Ammon's horn (tissue), 1 donor: ENCODE data around the gene LRP4.
"Not testable (repeated sequence)": the region's sequence is repeated elsewhere in the genome, so short reads cannot be mapped to it uniquely, and the experiment has no call there.

Source experiments
- DNase-seq: peaks from one replicate; pipeline ENCODE4 v3.0.0-alpha.2; 2016; ENCODE audit warnings: low spot score

Gene LRP4

GRCh38 chr11:46918083-46918787 lies at the start of gene LRP4:
Gene LRP4 (minus strand): TSS chr11:46918550. CDS start chr11:46918379, 171 bp downstream.
- peak; percentile 73 for DNase-seq

- no peak for DNase-seq
Observed at GRCh38 chr11:46967962-46968361, 49.6 kb upstream of the LRP4 start.

DNA sequence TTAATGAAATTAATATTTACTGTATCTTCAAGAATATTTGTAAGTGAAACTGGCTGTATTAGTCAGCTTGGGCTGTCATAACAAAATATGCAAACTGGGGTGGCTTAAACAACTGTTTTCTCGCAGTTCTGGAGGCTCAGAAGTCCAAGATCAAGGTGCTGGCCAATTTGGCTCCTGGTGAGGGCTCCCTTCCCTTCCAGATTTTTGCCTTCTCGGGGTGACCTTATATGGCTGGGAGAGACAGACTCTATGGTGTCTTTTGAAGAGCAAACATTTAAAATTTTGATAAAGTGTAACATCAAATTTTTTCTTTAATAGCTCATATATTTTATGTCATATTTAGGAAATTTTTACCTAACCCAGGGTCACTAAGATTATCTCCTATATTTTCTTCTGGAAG lies 48.4 kb upstream of the LRP4 start:
- DNase-seq = no peak

DNA sequence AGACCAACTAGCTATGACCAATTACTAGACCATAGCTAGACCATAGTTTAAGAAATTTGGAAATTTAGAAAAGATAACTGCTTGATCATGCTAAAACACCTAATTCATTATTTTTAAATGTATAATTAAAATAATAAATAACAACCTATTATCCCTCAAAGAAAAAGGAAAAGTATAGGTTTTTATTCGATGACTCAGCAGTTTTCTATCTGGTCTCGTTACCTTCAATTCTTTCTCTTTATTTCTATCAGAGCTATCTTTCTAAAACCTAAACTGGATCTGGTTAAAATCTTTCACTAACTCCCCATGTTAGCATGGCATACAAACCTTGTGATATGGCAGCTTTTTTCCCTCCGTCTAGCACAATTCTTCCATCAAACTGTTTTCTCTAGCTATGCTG lies 45.5 kb upstream of the LRP4 start:
- DNase-seq = no peak

GRCh38 chr11:46961886-46962285 lies 43.5 kb upstream of the LRP4 start:
- DNase-seq = not testable (repeated sequence)

DNA sequence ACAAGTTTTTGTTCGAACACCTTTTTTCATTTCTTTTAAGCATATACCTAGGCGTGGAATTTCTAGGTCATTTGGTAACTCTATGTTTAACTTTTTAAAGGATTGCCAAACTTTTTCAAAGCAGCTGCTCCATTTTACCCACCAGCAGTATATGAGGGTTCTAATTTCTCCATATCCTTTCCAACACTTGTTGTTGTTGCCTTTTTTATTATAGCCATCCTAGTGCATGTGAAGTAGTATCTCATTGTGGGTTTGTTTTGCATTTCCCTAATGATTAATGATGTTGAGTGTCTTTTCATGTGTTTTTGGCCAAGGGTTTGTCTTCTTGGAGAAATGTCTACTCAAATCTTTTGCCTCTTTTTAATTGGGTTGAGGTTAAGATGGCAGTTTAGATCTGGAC lies 42.7 kb upstream of the LRP4 start:
- DNase-seq = no peak

DNA sequence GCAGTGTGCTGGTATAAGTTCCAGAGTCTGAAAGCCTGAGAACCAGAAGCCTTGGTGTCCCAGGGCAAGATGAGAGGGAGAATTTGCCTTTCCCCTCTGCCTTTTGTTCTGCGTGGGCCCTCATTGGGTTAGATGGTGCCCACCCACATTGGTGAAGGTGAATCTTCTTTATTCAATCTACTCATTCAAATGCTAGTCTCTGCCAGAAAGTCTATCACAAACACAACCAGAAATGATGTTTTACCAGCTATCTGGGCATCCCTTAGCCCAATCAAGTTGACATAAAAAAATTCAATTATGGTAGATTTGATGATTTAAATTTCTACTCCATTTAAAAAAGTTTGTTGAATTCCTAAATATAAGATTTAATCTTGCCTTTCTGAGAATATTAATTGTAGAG lies 40.4 kb upstream of the LRP4 start:
- DNase-seq = no peak

DNA sequence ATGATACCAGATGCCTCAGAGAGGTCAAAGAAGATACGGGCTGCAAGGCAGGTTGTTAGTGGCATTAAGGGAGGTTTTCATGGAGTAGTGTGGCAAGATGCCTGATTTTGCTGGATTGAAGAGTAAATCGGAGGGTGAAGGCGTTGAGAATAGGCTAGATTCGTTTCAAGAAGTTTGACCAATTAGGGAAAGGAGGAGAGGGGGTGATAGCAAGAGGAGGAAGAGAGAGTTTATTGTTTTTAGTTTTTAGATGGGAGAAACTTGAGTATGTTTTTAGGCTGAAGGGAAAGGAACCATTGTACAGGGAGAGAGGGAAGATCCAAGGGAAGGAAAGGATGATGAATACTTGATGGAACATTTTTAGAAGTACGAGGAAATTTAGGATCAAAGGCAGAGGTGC lies 34.7 kb upstream of the LRP4 start:
- no peak for DNase-seq

GRCh38 chr11:46952553-46952952 lies 34.2 kb upstream of the LRP4 start:
- no peak for DNase-seq

DNA sequence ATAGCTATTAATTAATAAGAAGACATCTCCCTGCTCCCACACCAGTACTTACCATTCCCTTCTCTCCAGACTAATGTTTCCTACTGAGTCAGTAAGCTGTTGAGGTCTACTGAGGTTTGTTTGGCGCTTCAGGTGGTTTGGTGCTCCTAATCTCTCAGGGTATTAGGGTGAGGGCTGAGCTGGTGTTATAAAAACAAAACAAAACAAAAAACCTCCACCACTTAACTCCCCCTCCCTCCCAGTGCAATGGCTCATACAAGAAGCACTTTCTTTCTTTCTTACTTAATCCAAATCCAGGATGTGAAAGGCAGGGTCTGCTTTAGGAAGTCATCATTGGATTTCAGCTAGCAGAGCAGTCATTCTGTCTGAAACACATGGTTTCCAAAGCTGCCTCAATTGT lies 33.5 kb upstream of the LRP4 start:
- DNase-seq = no peak

DNA sequence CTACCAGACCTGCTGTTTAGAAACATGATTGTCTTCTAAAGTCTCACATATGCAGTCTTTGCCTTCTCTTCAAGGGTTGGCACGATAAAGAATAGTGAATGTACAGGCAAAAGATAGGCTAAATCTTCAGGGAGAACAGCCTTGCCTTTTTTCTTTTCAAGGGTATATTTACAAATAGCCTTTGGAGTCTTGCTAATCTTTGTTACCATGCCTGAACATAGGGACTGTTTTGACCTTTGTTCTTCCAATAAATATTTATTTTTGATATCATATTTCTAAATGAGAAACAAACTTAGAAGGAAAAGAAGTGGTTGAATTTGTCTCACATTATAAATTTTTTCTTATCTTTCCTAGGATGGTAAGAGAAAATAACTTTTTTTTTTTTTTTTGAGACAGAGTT lies 30.9 kb upstream of the LRP4 start:
- DNase-seq = no peak

GRCh38 chr11:46948378-46949131 lies 30.2 kb upstream of the LRP4 start:
- no peak for DNase-seq

DNA sequence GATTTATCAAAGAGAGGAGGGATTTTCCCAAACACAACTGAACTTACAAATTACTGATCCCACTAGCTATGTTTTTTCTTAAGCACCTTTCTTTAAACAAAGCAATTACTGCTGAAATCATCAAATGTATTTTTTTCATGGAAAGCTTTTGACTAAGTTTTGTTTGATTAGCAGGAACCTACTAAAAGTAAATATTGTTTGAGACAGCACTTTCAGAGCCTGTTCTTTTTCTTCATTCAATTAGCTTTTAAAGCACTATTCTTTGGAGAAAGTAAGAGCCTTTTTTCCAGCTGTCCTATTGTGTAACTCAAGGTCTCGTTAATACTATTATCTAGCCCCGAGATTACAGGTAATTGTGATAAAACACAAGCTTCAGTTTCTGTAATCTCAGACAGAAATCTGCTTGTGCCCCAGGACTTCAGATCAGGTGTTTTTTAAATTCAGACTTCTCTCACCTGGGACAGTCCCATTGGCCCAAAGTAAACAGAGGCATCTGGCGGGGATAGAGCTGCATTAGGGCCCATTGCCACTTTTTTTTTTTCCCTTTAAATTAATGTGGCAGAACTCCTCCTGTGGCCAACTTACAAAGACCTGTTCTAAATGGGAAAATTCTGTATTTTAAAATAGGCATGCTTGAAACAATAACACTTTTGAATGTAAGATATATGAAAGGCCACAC lies 29.2 kb upstream of the LRP4 start:
- DNase-seq = no peak

DNA sequence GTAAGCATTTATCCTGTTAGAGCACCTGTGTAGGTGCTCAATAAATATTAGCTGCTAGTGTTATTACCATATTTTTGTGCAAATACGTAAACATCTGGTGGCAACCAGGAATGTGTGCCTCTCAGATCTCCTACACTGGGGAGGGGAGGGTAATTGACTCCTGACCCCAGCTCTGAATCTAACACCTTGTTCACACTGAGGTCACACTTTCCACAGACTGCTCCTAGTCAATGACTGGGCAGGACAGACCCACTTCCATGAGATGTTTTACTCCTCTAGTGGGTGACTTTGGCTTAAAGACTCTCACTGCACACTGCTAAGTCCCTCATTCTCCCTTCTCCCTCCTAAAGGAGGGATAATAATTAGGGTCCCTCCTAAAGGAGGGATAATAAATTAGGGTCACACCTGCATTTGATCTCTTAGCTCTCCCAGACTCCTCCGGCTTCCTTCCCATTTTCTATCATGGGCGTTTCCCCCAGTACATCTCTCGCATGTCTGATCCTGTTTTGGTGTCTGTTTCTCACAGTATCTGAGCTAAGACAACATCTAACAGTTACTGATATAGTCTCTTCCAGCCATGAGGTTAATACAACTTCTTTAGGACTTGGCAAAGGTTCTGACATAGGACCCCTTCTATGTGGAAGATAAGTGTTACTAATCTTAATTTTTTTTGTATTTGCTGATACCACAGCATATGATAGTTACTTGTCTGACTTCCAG lies 26.2 kb upstream of the LRP4 start:
- DNase-seq = no peak

GRCh38 chr11:46942172-46942571 lies 23.8 kb upstream of the LRP4 start:
- no peak for DNase-seq

- DNase-seq = peak; percentile 93
Observed at GRCh38 chr11:46936138-46937110, 18.1 kb upstream of the LRP4 start, which contains the start of gene CSTPP1. Gene CSTPP1 (plus strand): TSS chr11:46936761. CDS start chr11:46936806, 45 bp downstream.

DNA sequence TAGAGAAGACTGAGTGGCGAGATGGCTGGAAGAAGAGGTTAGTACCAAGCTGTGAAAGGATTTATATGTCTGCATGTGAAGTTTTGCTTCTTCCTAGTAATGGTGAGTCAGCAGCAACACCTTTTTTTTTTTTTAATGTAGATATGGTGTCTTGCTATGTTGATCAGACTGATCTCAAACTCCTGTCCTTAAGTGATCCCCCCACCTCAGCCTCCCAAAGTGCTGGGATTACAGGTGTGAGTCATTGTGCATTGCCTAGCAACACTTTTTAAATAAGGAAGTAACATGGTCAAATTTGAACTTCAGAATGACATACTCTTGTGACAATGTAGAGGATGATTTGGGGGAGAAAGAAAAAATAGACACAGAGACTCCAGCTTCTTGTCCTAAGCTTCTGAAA lies 11.7 kb upstream of the LRP4 start:
- DNase-seq = no peak

DNA sequence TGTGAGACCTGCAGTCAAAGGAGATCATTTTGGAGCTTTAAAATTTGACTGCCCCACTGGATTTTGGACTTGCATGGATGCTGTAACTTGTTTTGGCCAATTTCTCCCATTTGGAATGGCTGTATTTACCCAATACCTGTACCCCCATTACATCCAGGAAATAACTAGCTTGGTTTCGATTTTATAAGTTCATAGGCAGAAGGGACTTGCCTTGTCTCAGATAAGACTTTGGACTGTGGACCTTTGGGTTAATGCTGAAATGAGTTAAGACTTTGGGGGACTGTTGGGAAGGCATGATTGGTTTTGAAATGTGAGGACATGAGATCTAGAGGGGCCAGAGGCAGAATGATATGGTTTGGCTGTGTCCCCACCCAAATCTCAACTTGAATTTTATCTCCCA lies 10.4 kb upstream of the LRP4 start:
- DNase-seq = not testable (repeated sequence)

DNA sequence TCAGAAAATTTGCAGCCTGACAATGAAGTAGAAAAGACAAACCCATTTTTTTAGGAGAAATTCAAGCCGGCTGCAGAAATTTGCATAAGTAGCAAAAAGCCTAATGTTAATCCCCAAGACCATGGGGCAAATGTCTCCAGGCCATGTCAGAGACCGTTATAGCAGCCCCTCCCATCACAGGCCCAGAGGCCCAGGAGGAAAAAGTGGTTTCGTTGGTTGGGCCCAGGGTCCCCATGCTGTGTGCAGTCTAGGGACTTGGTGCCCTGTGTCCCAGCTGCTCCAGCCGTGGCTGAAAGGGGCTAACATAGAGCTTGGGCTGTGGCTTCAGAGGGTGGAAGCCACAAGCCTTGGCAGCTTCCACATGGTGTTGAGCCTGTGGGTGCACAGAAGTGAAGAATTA lies 9.6 kb upstream of the LRP4 start:
- not testable (repeated sequence) for DNase-seq

GRCh38 chr11:46920755-46921154 lies 2.4 kb upstream of the LRP4 start:
- DNase-seq = peak; percentile 41
